HG03066 (cell line): ENCODE measurements around the gene USP11.
A peak's percentile ranks its signal among the peaks of the same experiment; 100 is the strongest.

ENCODE experiments used
- ATAC-seq: cut with Tn5 transposase; IDR thresholded peaks from one replicate; pipeline ENCODE4 v1.9.1; 2021; ENCODE audit warnings: low read depth; ENCODE audit not compliant: unreplicated experiment

Gene USP11

DNA sequence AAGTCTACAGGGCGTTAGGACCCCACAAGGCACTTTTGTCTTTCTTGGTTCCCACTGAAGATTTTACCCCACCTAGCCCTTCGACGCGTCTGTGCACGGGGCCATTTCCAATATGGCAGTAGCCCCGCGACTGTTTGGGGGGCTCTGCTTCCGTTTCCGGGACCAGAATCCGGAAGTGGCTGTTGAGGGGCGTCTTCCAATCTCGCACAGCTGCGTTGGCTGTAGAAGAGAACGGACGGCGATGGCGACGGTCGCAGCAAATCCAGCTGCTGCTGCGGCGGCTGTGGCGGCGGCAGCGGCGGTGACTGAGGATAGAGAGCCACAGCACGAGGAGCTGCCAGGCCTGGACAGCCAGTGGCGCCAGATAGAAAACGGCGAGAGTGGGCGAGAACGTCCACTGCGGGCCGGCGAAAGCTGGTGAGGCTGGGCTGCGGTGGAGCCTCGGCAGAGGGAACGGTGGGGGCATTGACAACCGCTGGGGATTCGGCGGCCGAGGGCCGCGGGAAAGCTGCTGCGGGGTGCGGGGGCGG lies at the start of gene USP11:
USP11 (plus strand) TSS at position 207 of the 530 bp plus-strand sequence; CDS start at position 242, 35 bp downstream.
- peak; percentile 42 for ATAC-seq

DNA sequence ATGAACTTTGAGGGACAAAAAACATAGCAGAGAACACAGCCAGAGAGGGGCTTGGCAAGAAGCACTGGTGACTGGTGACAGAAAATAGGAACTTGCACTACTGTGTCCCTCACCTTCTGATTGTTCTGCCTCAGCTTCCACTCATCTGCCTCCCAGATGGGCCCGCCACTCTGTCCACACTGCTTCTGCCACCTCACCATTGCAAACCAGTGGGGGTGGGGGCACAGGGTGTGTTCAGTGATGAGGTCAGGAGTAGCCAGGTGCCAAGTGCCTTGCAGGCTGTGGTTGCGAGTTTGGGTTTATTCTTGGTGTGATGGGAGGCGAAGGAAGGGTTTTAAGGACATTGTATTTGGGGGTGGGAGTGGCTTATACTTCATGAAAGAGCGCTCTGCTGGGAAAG lies 48.3 kb upstream of the USP11 start:
- ATAC-seq, result no peak

DNA sequence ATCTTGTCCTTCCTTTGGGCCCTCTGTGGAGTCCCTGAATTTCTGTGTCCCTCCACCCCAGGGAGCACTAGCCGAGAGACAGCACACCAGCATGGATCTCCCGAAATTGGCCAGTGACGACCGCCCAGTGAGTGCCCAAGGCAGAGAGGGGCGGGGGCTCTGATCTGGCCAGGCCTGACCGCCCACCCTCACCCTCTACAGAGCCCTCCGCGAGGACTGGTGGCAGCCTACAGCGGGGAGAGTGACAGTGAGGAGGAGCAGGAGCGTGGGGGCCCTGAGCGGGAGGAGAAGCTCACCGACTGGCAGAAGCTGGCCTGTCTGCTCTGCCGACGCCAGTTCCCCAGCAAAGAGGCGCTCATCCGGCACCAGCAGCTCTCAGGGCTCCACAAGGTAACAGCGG lies 47.6 kb upstream of the USP11 start:
- no peak for ATAC-seq

DNA sequence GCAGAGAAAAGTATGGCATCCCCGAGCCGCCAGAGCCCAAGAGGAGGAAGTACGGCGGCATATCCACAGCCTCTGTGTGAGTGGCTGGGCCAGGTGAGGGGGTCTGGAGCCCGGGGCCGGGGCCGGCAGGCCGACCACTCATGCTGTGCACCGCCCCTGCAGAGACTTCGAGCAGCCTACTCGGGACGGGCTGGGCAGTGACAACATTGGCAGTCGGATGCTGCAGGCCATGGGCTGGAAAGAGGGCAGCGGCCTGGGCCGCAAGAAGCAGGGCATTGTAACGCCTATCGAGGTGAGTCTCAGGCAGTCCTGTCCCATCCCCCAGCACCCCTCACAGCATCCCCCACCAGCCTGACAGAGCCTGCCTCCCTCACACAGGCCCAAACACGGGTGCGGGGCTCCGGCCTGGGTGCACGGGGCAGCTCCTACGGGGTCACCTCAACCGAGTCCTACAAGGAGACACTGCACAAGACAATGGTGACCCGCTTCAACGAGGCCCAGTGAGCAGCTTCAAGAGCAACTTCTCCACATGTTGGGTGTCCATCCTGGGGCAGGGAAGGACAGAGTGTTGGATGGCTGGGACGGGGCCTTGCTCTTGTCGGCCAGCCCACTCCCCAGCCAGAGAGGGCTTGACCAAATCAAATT lies 46.6 kb upstream of the USP11 start:
- no peak for ATAC-seq

DNA sequence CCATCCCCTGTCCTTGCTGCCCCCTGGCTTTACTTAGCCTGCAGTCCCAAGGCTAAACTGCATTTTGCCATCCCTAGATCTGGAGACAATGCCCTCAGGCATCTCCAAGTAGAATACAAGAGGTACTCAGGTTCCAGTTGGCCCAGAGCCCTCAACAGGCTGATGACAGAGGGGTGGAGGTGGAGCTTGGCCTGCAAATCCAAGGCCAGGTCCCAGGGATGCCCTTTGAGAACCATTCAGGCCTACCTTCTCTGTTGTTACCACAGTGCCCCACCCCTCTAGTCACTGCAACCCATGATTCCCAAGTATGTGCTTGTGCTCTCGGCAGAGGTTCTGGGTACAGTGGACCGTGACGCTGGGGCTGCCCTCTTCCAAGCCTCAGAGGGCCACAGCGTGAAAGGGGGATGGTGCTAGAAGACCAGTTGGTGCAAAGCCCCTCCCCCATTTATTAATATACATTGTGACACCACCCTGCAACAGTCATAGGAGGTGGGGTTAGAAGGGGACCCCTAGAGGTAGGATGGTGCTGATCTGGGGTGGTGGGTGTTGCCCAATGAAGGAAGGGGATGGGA lies 45.6 kb upstream of the USP11 start:
- ATAC-seq, result no peak

DNA sequence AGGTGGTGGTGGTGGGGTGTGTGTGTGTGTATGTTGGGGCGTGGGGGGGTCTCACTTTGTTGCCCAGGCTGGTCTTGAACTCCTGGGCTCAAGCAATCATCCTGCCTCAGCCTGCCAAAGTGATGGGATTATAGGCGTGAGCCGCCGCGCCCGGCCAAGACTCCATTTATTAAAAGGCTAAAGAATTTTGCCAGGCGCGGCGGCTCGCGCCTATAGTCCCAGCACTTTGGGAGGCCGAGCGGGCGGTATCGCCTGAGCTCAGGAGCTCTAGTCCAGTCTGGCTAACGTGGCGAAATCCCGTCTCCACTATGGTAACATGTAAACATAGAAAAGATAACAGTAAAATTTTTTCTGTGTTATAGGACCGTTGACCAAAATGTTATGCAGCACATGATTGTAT lies 42.9 kb upstream of the USP11 start:
- ATAC-seq, result no peak

DNA sequence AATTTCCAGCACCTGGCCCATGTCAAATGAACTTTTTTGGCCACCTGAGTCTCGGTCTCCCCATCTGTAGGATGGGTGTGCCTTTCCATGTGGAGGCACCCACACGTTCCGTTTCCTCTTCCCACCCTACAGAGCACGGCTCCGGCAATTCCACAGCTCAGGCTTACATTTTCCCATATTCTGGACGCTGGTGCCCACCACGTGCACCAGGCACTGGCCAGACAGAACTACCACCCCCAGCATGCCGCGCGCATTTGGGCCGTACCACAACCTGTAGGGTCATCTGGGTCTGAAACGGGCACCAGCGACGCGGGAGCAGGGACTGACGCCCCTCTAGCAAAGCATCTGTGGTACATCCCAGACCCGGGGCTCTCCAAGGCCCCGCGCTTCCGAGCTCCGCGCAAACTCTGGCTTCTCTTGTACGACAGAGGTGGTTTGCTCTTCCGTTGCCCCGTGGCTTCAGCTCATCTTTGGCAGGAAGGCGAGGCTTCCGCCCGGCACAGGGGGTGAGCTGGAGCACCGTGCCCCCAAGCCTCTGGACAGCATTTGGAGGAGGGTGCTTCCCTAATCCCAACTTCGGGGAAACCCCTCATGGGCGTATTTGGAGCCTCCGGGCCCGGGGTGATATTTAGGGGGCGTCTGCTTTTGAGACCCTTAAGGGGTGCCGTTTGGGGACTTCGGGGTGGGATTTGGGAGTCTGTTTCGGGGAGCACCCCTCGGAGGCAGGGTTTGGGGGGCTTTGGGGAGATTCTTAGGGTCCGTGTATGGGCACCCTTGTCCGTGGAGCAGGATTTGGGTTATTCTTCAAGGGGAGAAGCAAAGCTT lies 42.2 kb upstream of the USP11 start:
- peak; percentile 61 for ATAC-seq

DNA sequence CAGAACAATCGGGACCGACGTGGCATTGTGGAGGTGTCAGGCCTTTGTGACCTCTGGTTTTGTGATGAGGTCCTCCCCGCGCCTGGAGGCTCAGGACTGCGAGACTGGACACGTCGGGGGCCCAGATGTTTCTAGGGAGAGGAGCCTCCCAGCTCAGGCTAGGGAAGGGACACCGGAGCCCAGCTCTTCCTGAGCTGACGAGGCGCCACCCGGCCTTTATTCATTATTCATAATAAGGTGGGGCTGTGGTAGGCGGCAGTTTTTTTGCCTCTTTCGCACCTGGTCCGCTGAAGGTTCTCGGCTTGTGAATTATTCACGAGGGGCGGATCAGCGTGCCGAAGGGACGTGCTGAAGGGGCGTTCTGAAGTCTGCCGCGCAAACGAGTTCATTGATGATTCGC lies 41.5 kb upstream of the USP11 start:
- ATAC-seq, result no peak

DNA sequence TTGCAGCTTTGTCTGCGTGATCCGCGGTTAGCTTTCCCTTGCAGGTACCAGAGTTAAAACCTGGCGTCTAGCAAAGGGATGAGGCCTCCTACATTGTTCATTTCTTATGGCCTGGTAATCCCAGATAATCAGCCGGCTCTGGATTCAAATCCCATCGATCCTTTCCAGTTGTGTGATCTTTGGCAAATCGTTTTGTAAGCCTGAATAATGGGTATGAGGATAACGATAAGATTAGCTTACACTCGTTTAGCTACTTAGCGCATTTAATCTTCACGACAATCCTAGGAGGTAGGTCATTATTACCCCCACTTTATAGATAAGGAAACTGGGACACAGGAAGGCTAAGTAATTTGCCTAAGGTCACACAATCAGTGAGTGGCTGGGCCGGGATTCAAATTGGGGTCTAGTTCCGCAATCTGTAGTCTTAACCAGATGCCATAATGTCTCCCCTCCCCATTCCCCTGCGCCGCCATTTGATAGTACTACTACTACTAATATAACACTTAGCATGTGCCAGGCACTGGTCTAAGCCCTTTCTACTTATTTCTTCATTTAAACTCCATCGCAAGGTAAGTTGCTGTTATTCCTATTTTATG lies 40.9 kb upstream of the USP11 start:
- no peak for ATAC-seq

DNA sequence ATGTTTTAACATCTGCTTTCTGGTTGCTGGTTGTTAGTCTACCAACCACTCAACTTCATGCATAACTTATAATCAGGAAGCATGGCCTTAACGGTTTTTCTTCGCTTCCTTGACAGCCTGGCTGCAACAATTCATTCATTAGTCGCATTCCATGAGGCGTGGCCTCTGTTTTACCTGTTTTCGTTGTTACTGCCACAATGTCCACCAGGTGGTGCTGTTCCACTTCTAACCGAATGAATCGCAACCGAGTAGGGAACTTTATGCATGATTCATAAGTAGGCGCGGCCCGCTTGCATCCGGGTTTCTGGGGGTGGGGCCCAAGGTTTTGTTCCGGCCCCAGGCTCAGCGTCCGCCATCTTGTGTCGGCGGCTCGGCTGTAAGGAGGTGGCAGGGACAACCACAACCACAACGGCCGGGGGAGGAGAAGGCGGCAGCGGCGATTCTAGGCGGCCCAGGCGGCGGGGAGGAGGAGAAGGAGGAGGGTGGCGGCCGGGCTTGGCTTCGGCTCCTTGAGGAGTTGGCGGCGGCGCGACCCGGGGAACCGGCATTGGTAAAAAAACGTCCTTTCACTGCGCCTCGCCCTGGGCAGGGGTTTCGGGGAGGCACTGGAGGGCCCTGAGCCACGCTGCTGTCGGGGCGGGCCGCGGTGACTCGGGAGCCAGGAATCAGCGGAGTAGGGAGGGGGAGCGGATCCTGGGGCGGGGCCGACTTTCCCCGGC lies 39.2 kb upstream of the USP11 start, which contains the start of gene UBA1:
UBA1 (plus strand) TSS at position 355 of the 719 bp plus-strand sequence. CDS start 4,974 bp downstream, outside the sequence.
- ATAC-seq, result peak; percentile 57

DNA sequence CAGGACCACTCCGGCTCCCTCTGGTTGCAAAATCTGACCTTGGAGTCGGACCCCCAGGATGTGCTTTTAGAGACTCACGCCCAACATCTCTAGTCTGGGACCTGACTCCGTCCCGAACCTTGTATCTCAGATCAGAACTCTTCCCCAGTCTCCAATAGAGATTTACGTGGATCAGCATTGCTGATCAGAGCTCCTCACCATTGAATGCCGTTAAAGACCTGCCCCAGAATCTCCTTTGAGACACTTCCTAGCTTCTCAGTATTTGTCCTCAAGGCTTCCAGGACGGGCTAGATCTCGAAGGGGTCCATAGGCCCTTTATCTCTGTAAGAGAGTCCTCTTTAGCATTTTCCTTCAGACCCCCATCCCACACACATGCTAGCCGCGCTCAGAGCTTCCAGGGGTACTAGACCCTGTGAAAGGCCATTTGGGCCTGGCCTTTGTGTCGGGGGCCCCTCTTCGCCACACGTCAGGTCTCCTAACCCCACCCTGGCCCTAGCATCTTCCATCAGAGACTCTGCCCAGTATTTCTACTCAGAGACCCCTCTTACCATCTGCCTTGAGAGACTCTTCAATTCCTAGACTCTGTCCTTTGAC lies 38.5 kb upstream of the USP11 start:
- ATAC-seq, result no peak

DNA sequence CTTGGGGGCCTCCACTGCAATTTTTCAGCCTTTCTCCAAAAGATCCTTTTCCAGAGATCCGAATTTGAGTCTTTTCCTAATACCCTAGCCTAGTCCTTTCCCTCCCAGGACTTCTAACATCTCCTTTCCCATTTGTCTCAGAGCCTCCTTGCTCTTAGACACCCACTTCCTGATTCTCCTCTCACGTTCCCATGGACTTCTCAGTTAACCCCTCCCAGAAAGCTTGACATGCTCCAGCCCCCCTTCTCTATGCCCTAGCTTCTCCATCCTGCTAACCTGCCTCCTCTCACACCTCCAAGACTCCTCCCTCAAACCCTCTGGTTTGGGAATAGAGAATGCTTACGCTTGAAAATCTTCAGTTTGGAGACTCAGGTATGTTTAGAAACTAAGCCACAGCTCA lies 36.7 kb upstream of the USP11 start:
- ATAC-seq, result no peak

DNA sequence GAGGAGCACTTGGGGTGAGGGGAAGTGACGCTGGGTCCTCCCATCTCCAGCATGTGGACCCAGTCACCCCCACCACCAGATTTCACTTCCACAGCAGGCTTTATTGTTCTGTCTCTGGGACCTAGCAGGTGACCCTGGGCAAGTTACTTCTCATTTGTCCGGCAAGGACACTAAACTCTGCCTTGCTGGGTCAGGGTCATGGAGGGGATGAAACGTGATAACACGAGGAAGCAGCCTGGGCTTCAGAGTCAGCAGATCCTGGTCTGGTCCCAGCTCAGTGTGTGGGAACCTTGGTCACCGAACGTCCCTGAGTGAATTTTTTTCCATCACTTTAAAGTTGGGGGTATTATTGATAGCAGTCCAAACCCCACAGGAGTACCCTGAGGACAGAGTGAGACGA lies 35.3 kb upstream of the USP11 start:
- ATAC-seq, result no peak

DNA sequence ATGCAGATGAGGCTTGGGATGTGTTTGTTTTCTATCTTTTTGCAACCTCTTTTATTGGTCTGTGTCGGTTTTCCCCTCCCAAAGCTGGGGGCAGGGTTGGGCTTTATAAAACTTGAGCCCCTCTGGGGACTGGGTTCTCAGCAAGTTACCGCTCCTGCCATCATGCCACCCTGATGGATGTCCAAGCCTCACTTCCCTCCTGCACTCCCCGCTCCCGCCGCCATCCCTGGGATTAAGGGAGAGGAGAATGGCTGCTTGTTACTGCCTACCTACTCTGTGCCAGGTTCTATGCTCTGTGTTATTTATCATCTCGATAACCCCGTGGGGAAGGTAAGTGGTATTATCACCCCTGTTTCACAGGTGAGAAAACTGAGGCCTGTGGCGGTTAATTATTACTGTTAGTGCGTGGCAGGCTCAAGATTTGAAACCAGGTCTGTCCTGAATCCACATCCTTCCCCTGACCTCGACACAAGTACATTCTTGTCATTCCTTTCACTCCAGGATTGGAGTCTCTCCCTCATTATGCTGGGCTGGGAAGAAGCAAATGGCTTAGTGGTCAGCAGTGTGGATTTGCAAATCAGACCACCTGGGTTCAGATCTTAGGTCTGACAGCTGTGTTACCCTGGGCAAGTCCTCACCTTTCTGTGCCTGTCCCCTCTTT lies 34.7 kb upstream of the USP11 start:
- ATAC-seq, result no peak

DNA sequence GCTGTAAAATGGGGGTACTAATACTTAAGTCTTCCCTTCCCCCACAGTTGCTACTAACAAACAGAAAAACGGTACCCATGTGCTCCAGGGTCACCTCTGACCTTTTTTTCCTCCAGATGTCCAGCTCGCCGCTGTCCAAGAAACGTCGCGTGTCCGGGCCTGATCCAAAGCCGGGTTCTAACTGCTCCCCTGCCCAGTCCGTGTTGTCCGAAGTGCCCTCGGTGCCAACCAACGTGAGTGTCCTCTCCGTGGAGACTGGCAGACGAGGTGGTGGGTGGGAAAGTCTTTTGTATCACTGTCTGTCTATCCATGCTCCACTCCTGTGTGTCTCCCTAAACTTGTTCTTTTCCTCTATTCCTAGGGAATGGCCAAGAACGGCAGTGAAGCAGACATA lies 34.1 kb upstream of the USP11 start:
- ATAC-seq, result no peak

DNA sequence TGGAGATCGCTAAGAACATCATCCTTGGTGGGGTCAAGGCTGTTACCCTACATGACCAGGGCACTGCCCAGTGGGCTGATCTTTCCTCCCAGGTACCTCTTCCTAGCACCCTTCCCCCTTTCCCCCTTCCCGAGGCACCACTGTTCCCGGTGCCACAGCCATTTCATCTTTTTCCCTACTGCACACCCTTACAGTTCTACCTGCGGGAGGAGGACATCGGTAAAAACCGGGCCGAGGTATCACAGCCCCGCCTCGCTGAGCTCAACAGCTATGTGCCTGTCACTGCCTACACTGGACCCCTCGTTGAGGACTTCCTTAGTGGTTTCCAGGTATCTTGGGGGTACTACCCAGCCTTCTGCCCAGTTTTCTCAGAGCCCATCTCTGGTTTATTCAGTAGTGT lies 33.5 kb upstream of the USP11 start:
- ATAC-seq, result no peak

DNA sequence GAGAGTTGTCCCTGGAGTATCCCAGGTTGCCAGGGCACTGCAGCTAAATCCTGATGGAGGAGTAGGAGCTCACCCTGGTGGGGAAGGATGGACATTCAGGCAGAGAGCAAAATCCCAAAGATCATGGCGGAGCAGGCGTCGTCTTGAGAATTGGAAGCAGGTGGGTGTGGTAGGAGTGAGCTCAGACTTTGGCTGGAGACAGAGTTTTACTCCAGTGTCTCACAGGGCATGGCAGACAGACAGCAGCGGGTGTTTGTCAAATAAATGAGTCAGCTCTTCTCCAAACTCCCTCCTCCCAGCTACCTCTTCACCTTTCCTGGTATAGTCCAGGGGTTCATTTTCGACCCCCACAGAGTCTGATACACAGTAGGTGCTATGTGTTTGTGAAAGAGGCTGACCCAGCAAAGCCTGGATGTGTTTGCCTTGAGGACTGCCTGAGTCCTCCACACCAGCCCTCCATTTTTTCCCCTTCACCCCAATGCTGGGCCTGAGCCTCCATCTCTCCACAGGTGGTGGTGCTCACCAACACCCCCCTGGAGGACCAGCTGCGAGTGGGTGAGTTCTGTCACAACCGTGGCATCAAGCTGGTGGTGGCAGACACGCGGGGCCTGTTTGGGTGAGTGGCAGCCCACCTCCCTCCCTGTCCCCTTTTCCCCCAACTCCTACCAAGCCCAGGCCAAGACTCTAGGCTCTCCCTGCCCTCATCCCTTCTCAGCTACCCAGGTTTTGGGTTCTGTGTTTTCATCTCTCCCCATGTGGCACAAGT lies 32.2 kb upstream of the USP11 start:
- ATAC-seq, result no peak

DNA sequence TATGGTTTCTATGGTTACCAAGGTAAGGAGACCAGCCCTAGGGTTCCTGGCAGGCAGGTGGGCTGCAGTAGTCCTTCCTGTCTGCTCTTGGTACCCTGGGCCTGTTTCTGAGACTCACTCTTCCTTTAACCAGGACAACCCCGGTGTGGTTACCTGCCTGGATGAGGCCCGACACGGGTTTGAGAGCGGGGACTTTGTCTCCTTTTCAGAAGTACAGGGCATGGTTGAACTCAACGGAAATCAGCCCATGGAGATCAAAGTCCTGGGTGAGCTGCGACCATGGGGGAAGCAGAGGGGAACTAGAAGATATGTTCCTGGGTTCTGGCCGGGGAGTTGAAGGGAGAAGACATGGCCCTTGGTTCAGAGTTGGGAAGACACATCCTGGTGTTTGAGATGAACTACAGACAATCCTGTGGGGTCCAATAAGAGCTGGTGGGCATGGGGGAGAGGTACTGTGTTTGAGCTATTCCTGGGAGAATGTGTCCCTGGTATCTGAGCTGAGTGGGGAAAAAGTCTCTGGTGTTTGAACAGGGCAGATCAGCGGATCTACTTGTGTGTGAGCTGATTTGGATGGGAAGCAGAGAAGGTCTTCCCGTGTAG lies 31.4 kb upstream of the USP11 start:
- ATAC-seq, result no peak
